Measurements from ENCODE around the gene SMAD5. TPM values are rescaled to one million over a fixed set of nuclear protein-coding genes. Genes with fewer than 3 reads are reported as not detected.

SMAD5 gene
- total and polyA plus RNA-seq, 2 of the 13 experiments (the other 11 are each of a cell fraction or from before 2014, with no cell fraction given), result 27.2 to 48.5 TPM

DNA sequence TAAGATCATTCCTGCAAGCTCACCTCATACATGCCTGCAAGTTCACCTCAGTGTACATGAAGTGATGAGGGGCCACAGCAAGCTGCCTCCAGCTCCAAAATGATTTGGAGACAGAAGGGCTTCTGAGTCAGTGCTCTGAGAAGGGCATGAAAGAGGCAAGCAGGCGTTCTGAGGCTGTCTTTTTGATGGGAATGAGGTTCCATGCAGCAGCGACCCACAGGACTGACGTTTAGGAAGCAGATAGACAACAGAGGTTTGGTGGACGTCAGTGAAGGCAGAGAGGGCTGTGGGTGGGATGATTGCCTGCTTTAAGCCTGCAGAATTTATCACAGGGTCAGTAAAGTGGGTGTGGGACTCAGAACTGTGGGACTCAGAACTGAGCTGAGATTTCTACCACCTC, 69.2 kb downstream of the SMAD5 start:
- POLR2A ChIA-PET, result no interaction called here
- no peak for DNase-seq (ENCODE audit: low spot score)
- no peak for ATAC-seq
- in situ Hi-C loops (cut with HindIII; ENCODE audit: extremely low pct_ligation_motif_present, low pct_unique_long_range_greater_than_20kb) (no loop called here), intact Hi-C loops (cut with micrococcal nuclease; ENCODE audit: unreplicated experiment) (no loop called here)
- Histone ChIP-seq H4K20me1 (ENCODE audit: insufficient read depth, low read length) (no peaks in the 10 kb centered on the region), H3K9me3 (ENCODE audit: low read length) (no peaks in the 10 kb centered on the region), H3K4me3 (replicated peaks in 1 of 3; ENCODE audit: insufficient read depth in 1 of 3, low read depth in 2 of 3, low read length in 3 of 3) (no peak overlapping the region), H3K9ac (ENCODE audit: insufficient read depth, low read depth, low read length) (no peak overlapping the region), H3K4me2 (ENCODE audit: low read depth, low read length) (no peak overlapping the region), H3K79me2 (ENCODE audit: insufficient read depth, low read length) (no peaks in the 10 kb centered on the region), H3K36me3 (replicated peaks in 1 of 2; ENCODE audit: control insufficient read depth in 1 of 2, insufficient read depth in 2 of 2, low read length in 2 of 2) (no peaks in the 10 kb centered on the region), H3K27ac (ENCODE audit: extremely low read length, insufficient read depth, low read length) (no peak overlapping the region), H3K4me1 (ENCODE audit: insufficient read depth, low read length) (no peaks in the 10 kb centered on the region), H3K27me3 (ENCODE audit: control insufficient read depth in 1 of 2, insufficient read depth in 2 of 2, low read length in 2 of 2) (peaks cover 0 to 18% of the 10 kb centered on the region in 2 experiments; a peak in 2 of 5 replicates), H2AFZ (ENCODE audit: low read length) (no peak overlapping the region)
- BruUV-seq (replicated peaks), result no TSS peak
- no peak for FAIRE-seq
- WGBS (ENCODE audit: low lambda C conversion rate), result 14% methylated on average over 4 of the region's 4 CpGs
- no peak for TF ChIP-seq ZNF569 (CRISPR knock-in tag; IDR thresholded peaks at IDR 0.05; ENCODE audit: borderline replicate concordance)
- TF ChIP-seq, protein P1, sequence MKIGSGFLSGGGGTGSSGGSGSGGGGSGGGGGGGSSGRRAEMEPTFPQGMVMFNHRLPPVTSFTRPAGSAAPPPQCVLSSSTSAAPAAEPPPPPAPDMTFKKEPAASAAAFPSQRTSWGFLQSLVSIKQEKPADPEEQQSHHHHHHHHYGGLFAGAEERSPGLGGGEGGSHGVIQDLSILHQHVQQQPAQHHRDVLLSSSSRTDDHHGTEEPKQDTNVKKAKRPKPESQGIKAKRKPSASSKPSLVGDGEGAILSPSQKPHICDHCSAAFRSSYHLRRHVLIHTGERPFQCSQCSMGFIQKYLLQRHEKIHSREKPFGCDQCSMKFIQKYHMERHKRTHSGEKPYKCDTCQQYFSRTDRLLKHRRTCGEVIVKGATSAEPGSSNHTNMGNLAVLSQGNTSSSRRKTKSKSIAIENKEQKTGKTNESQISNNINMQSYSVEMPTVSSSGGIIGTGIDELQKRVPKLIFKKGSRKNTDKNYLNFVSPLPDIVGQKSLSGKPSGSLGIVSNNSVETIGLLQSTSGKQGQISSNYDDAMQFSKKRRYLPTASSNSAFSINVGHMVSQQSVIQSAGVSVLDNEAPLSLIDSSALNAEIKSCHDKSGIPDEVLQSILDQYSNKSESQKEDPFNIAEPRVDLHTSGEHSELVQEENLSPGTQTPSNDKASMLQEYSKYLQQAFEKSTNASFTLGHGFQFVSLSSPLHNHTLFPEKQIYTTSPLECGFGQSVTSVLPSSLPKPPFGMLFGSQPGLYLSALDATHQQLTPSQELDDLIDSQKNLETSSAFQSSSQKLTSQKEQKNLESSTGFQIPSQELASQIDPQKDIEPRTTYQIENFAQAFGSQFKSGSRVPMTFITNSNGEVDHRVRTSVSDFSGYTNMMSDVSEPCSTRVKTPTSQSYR (CRISPR knock-in tag; IDR thresholded peaks at IDR 0.05; ENCODE audit: borderline replicate concordance), result no peak
- TF ChIP-seq SNAI1 (CRISPR knock-in tag; IDR thresholded peaks at IDR 0.05; ENCODE audit: borderline replicate concordance), result no peak
- no peak for TF ChIP-seq ZNF607 (CRISPR knock-in tag; IDR thresholded peaks at IDR 0.05; ENCODE audit: borderline replicate concordance)
- TF ChIP-seq, protein P2, sequence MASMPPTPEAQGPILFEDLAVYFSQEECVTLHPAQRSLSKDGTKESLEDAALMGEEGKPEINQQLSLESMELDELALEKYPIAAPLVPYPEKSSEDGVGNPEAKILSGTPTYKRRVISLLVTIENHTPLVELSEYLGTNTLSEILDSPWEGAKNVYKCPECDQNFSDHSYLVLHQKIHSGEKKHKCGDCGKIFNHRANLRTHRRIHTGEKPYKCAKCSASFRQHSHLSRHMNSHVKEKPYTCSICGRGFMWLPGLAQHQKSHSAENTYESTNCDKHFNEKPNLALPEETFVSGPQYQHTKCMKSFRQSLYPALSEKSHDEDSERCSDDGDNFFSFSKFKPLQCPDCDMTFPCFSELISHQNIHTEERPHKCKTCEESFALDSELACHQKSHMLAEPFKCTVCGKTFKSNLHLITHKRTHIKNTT (CRISPR knock-in tag; IDR thresholded peaks at IDR 0.05), result no peak
- no peak for TF ChIP-seq ARNT2 (CRISPR knock-in tag; IDR thresholded peaks at IDR 0.05; ENCODE audit: low read depth)
- TF ChIP-seq GPN1 (CRISPR knock-in tag; IDR thresholded peaks at IDR 0.05; ENCODE audit: borderline replicate concordance), result no peak
- TF ChIP-seq CBX1 (IDR thresholded peaks at IDR 0.05; ENCODE audit: low read depth), result no peak
- TF ChIP-seq, protein P3, sequence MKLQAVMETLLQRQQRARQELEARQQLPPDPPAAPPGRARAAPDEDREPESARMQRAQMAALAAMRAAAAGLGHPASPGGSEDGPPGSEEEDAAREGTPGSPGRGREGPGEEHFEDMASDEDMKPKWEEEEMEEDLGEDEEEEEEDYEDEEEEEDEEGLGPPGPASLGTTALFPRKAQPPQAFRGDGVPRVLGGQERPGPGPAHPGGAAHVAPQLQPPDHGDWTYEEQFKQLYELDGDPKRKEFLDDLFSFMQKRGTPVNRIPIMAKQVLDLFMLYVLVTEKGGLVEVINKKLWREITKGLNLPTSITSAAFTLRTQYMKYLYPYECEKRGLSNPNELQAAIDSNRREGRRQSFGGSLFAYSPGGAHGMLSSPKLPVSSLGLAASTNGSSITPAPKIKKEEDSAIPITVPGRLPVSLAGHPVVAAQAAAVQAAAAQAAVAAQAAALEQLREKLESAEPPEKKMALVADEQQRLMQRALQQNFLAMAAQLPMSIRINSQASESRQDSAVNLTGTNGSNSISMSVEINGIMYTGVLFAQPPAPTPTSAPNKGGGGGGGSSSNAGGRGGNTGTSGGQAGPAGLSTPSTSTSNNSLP (IDR thresholded peaks at IDR 0.05; ENCODE audit: low read depth, low read length), result no peak
- TF ChIP-seq ADNP (CRISPR knock-in tag; IDR thresholded peaks at IDR 0.05), result no peak
- TF ChIP-seq PITX1 (CRISPR knock-in tag; IDR thresholded peaks at IDR 0.05), result no peak
- TF ChIP-seq ZNF496 (CRISPR knock-in tag; IDR thresholded peaks at IDR 0.05; ENCODE audit: insufficient replicate concordance), result no peak
- TF ChIP-seq EP300 (IDR thresholded peaks at IDR 0.05; ENCODE audit: low read depth in 2 of 2, low read length in 2 of 2), result no peak
- TF ChIP-seq EP300 (CRISPR knock-in tag; IDR thresholded peaks at IDR 0.05; ENCODE audit: borderline replicate concordance), result no peak
- no peak for TF ChIP-seq ZC3H13 (CRISPR knock-in tag; IDR thresholded peaks at IDR 0.05)
- no peak for TF ChIP-seq ZBTB1 (CRISPR knock-in tag; IDR thresholded peaks at IDR 0.05; ENCODE audit: borderline replicate concordance)
- TF ChIP-seq ZNF557 (CRISPR knock-in tag; IDR thresholded peaks at IDR 0.05), result no peak
- no peak for TF ChIP-seq PAWR (CRISPR knock-in tag; IDR thresholded peaks at IDR 0.05; ENCODE audit: borderline replicate concordance)
- CTCF ChIA-PET (ENCODE audit: low intra/inter-chr PET ratio, low total read pairs), result no interaction called here

Measured in HepG2 (cell line).